Karpas-422 (cell line): Measurements from ENCODE around the gene SULT1A3. TPM values are rescaled to one million over a fixed set of nuclear protein-coding genes. Genes with fewer than 3 reads are reported as not detected.
"Not testable (repeated sequence)": the region's sequence is repeated elsewhere in the genome, so short reads cannot be mapped to it uniquely, and the experiment has no call there.

Experiments used
- DNase-seq: peaks from one replicate; pipeline ENCODE4 v3.0.0-alpha.2; 2015
- H2AFZ ChIP-seq: fragments of 200-600 bp; sonication (generic); 2 replicates; pipeline ENCODE4 v1.6.1; 2014; ENCODE audit warnings: antibody characterized with exemption, low read length, mixed read lengths
- H3K27ac ChIP-seq: fragments of 200-600 bp; sonication (generic); 2 replicates; pipeline ENCODE4 v1.5.1; 2014; ENCODE audit warnings: mild to moderate bottlenecking, low read length, moderate library complexity
- H3K27me3 ChIP-seq: fragments of 200-600 bp; sonication (generic); 2 replicates; pipeline ENCODE4 v1.6.1; 2014; ENCODE audit warnings: low read length, mixed read lengths
- H3K36me3 ChIP-seq: fragments of 200-600 bp; sonication (generic); 2 replicates; pipeline ENCODE4 v1.6.1; 2014; ENCODE audit warnings: low read length, mixed read lengths; ENCODE audit not compliant: insufficient read depth
- H3K4me1 ChIP-seq: fragments of 200-600 bp; sonication (generic); 2 replicates; pipeline ENCODE4 v1.6.1; 2014; ENCODE audit warnings: mild to moderate bottlenecking, low read length, mixed read lengths
- H3K4me2 ChIP-seq: fragments of 200-600 bp; sonication (generic); 2 replicates; pipeline ENCODE4 v1.6.1; 2014; ENCODE audit warnings: low read length, low read depth, mild to moderate bottlenecking; ENCODE audit not compliant: poor library complexity, severe bottlenecking
- H3K4me3 ChIP-seq: fragments of 200-600 bp; sonication (generic); 2 replicates; pipeline ENCODE4 v1.5.1; 2014; ENCODE audit warnings: mild to moderate bottlenecking, antibody characterized with exemption, low read length, mixed read lengths
- H3K79me2 ChIP-seq: fragments of 200-600 bp; sonication (generic); 2 replicates; pipeline ENCODE4 v1.6.1; 2014; ENCODE audit warnings: mild to moderate bottlenecking, low read length, mixed read lengths
- H3K9ac ChIP-seq: fragments of 200-600 bp; sonication (generic); 2 replicates; pipeline ENCODE4 v1.6.0; 2014; ENCODE audit warnings: low read length
- H3K9me2 ChIP-seq: fragments of 200-600 bp; sonication (generic), shearing (Covaris generic); replicated peaks from 2 replicates; pipeline ENCODE4 v1.6.0; 2014; ENCODE audit warnings: mild to moderate bottlenecking, low read length, moderate library complexity; ENCODE audit not compliant: insufficient read depth
- H3K9me3 ChIP-seq: fragments of 300-700, 200-600 bp; sonication (generic); 2 replicates; pipeline ENCODE4 v1.6.1; 2014; ENCODE audit warnings: low read length, mixed read lengths
- H4K20me1 ChIP-seq: fragments of 200-600 bp; sonication (generic); 2 replicates; pipeline ENCODE4 v1.6.1; 2014; ENCODE audit warnings: mild to moderate bottlenecking, antibody characterized with exemption, low read length, low read depth; ENCODE audit not compliant: insufficient read depth
- small RNA-seq: library from RNA; depleted of rRNA; stranded (forward); fragments of <200 nt; gene quantifications from one replicate; pipeline ENCODE3, GENCODE V24; 2014
- total RNA-seq: library from RNA; depleted of rRNA; stranded (reverse); fragments of >200 nt; shearing (Covaris generic); gene quantifications from 2 replicates; pipeline ENCODE4 v1.2.3, GENCODE V29; 2014; ENCODE audit warnings: low replicate concordance; rRNA removed

SULT1A3 gene
- total RNA-seq, 1 experiment from 2014 or later: 7.1 TPM

GRCh38 chr16:30207063-30207704, 8.1 kb downstream of the SULT1A3 start:
- H3K9ac ChIP-seq, H3K79me2 ChIP-seq, H4K20me1 ChIP-seq, H3K9me3 ChIP-seq, DNase-seq, H3K4me2 ChIP-seq, H3K4me3 ChIP-seq, H2AFZ ChIP-seq, H3K27ac ChIP-seq, H3K36me3 ChIP-seq, H3K4me1 ChIP-seq, H3K27me3 ChIP-seq, H3K9me2 ChIP-seq: not testable (repeated sequence)

- not testable (repeated sequence) for H3K4me3 ChIP-seq, H3K27ac ChIP-seq, H2AFZ ChIP-seq, H3K4me1 ChIP-seq, H3K9ac ChIP-seq, H3K4me2 ChIP-seq, H3K9me3 ChIP-seq, H3K79me2 ChIP-seq, DNase-seq, H3K36me3 ChIP-seq, H3K27me3 ChIP-seq, H4K20me1 ChIP-seq, H3K9me2 ChIP-seq
Observed at GRCh38 chr16:30209032-30209431, 10.0 kb downstream of the SULT1A3 start.

GRCh38 chr16:30211414-30211813, 12.4 kb downstream of the SULT1A3 start:
- H3K9ac ChIP-seq, H3K79me2 ChIP-seq, H3K9me3 ChIP-seq, H3K36me3 ChIP-seq, H3K4me1 ChIP-seq, H3K4me2 ChIP-seq, DNase-seq, H4K20me1 ChIP-seq, H2AFZ ChIP-seq, H3K27me3 ChIP-seq, H3K9me2 ChIP-seq, H3K27ac ChIP-seq, H3K4me3 ChIP-seq: not testable (repeated sequence)

- H3K4me2 ChIP-seq, H3K9ac ChIP-seq, H3K36me3 ChIP-seq, DNase-seq, H3K4me3 ChIP-seq, H3K9me2 ChIP-seq, H3K27me3 ChIP-seq, H4K20me1 ChIP-seq, H3K4me1 ChIP-seq, H3K27ac ChIP-seq, H3K79me2 ChIP-seq, H3K9me3 ChIP-seq, H2AFZ ChIP-seq: not testable (repeated sequence)
Observed at GRCh38 chr16:30217082-30217481, 18.0 kb downstream of the SULT1A3 start.

- H3K4me3 ChIP-seq, H3K27me3 ChIP-seq, H3K4me2 ChIP-seq, H3K9me3 ChIP-seq, DNase-seq, H3K4me1 ChIP-seq, H3K9ac ChIP-seq, H2AFZ ChIP-seq, H3K36me3 ChIP-seq, H3K79me2 ChIP-seq, H4K20me1 ChIP-seq, H3K9me2 ChIP-seq, H3K27ac ChIP-seq: not testable (repeated sequence)
Observed at GRCh38 chr16:30248379-30248778, 49.3 kb downstream of the SULT1A3 start, which contains the start of gene NPIPB13. NPIPB13 (minus strand) TSS chr16:30248479; CDS start chr16:30245573, 2,906 bp downstream.

Small RNA genes within 50 kb of the gene (small RNA-seq; reads per million reads assigned to genes)
- gene AC106782.4: not detected

Other genes with a start within 250 kb of the SULT1A3 start
- gene TMEM219, start 237.2 kb upstream of the SULT1A3 start, total RNA-seq: 120 and 128 TPM in 2 replicates
- gene TAOK2, start 225.4 kb upstream of the SULT1A3 start, total RNA-seq: 21.5 and 30.7 TPM in 2 replicates
- gene HIRIP3, start 203.6 kb upstream of the SULT1A3 start, total RNA-seq: 9.6 and 22.1 TPM in 2 replicates
- 67.7 and 94.0 TPM in 2 replicates for gene INO80E, start 203.0 kb upstream of the SULT1A3 start, total RNA-seq
- not detected in 2 replicates for gene DOC2A, start 188.2 kb upstream of the SULT1A3 start, total RNA-seq
- not detected in 2 replicates for gene C16orf92, start 176.1 kb upstream of the SULT1A3 start, total RNA-seq
- 1.0 TPM in 1 of 2 replicates, not detected in the other for gene TLCD3B, start 168.0 kb upstream of the SULT1A3 start, total RNA-seq
- gene ALDOA, start 133.5 kb upstream of the SULT1A3 start, total RNA-seq: 1,486 and 1,797 TPM in 2 replicates
- 103 and 154 TPM in 2 replicates for gene PPP4C, start 123.3 kb upstream of the SULT1A3 start, total RNA-seq
- gene TBX6, start 107.3 kb upstream of the SULT1A3 start, total RNA-seq: 1.8 and 2.1 TPM in 2 replicates
- gene YPEL3, start 103.0 kb upstream of the SULT1A3 start, total RNA-seq: 62.1 and 93.0 TPM in 2 replicates
- gene GDPD3, start 85.7 kb upstream of the SULT1A3 start, total RNA-seq: 2.1 and 3.3 TPM in 2 replicates
- 29.9 and 55.6 TPM in 2 replicates for gene MAPK3, start 76.0 kb upstream of the SULT1A3 start, total RNA-seq
- gene CORO1A, start 15.7 kb upstream of the SULT1A3 start, total RNA-seq: 362 and 820 TPM in 2 replicates
- gene BOLA2B, start 5.6 kb upstream of the SULT1A3 start, total RNA-seq: 98.5 and 166 TPM in 2 replicates
- gene SLX1A, start 5.4 kb upstream of the SULT1A3 start, total RNA-seq: 18.3 and 101 TPM in 2 replicates
- 0.58 and 9.1 TPM in 2 replicates for gene NPIPB13, start 49.2 kb downstream of the SULT1A3 start, total RNA-seq
- gene CD2BP2, start 156.1 kb downstream of the SULT1A3 start, total RNA-seq: 45.4 and 65.1 TPM in 2 replicates
- 31.2 and 45.5 TPM in 2 replicates for gene TBC1D10B, start 171.2 kb downstream of the SULT1A3 start, total RNA-seq
- gene MYL11, start 175.5 kb downstream of the SULT1A3 start, total RNA-seq: not detected in 2 replicates
- 64.1 and 117 TPM in 2 replicates for gene SEPTIN1, start 183.3 kb downstream of the SULT1A3 start, total RNA-seq
- gene ZNF48, start 196.2 kb downstream of the SULT1A3 start, total RNA-seq: 18.2 and 20.5 TPM in 2 replicates
- gene ZNF771, start 208.4 kb downstream of the SULT1A3 start, total RNA-seq: 13.1 and 20.0 TPM in 2 replicates
- 31.3 and 48.5 TPM in 2 replicates for gene DCTPP1, start 230.8 kb downstream of the SULT1A3 start, total RNA-seq
- gene SEPHS2, start 246.6 kb downstream of the SULT1A3 start, total RNA-seq: 16.3 and 21.8 TPM in 2 replicates